ENCODE measurements around the gene SHQ1.

Gene SHQ1

GRCh38 chr3:72769758-72770540, 78.3 kb downstream of the SHQ1 start:
- no peak for DNase-seq (ENCODE audit: low read depth)
- no peak overlapping the region for H3K4me3 ChIP-seq (ENCODE audit: control insufficient read depth, low read depth, low read length)
- no peak for TF ChIP-seq CTCF (conservative IDR thresholded peaks at IDR 0.05; ENCODE audit: control insufficient read depth, insufficient read depth, low read depth, low read length)

- no peak overlapping the region for H3K4me3 ChIP-seq (ENCODE audit: control insufficient read depth, low read depth, low read length)
- DNase-seq (ENCODE audit: low read depth): no peak
- TF ChIP-seq CTCF (conservative IDR thresholded peaks at IDR 0.05; ENCODE audit: control insufficient read depth, insufficient read depth, low read depth, low read length): no peak
Observed at GRCh38 chr3:72768936-72769335, 79.3 kb downstream of the SHQ1 start.

GRCh38 chr3:72768481-72768880, 79.8 kb downstream of the SHQ1 start:
- DNase-seq (ENCODE audit: low read depth): no peak
- TF ChIP-seq CTCF (conservative IDR thresholded peaks at IDR 0.05; ENCODE audit: control insufficient read depth, insufficient read depth, low read depth, low read length): no peak
- H3K4me3 ChIP-seq (ENCODE audit: control insufficient read depth, low read depth, low read length): no peak overlapping the region

GRCh38 chr3:72768006-72768441, 80.2 kb downstream of the SHQ1 start:
- DNase-seq (ENCODE audit: low read depth): no peak
- no peak for TF ChIP-seq CTCF (conservative IDR thresholded peaks at IDR 0.05; ENCODE audit: control insufficient read depth, insufficient read depth, low read depth, low read length)
- H3K4me3 ChIP-seq (ENCODE audit: control insufficient read depth, low read depth, low read length): no peak overlapping the region

GRCh38 chr3:72766866-72767265, 81.4 kb downstream of the SHQ1 start:
- no peak for DNase-seq (ENCODE audit: low read depth)
- no peak for TF ChIP-seq CTCF (conservative IDR thresholded peaks at IDR 0.05; ENCODE audit: control insufficient read depth, insufficient read depth, low read depth, low read length)
- H3K4me3 ChIP-seq (ENCODE audit: control insufficient read depth, low read depth, low read length): no peak overlapping the region

GRCh38 chr3:72763751-72764440, 84.3 kb downstream of the SHQ1 start:
- no peak overlapping the region for H3K4me3 ChIP-seq (ENCODE audit: control insufficient read depth, low read depth, low read length)
- DNase-seq (ENCODE audit: low read depth): no peak
- TF ChIP-seq CTCF (conservative IDR thresholded peaks at IDR 0.05; ENCODE audit: control insufficient read depth, insufficient read depth, low read depth, low read length): no peak
